ENCODE data around the gene C1QL4. TPM values are rescaled to one million over a fixed set of nuclear protein-coding genes. Genes with fewer than 3 reads are reported as not detected.

C1QL4 gene
- total and polyA plus RNA-seq, 9 of the 15 experiments (the other 6 are each of a cell fraction or from before 2014, with no cell fraction given), result 0.08 to 2.1 (median 0.31) TPM

GRCh38 chr12:49366652-49367380 lies 29.8 kb upstream of the C1QL4 start (continued):
- TF ChIP-seq MEIS2 (IDR thresholded peaks at IDR 0.05; ENCODE audit: partially characterized antibody) (peak; percentile 85), ZKSCAN8 (CRISPR knock-in tag; IDR thresholded peaks at IDR 0.05) (no peak), ZNF146 (CRISPR knock-in tag; IDR thresholded peaks at IDR 0.05; ENCODE audit: unreplicated experiment) (no peak), ZFX (CRISPR knock-in tag; IDR thresholded peaks at IDR 0.05) (peak; percentile 92), LEF1 (IDR thresholded peaks at IDR 0.05) (no peak), GTF2B (IDR thresholded peaks at IDR 0.05; ENCODE audit: extremely low read depth, insufficient read length) (peak; percentile 28), NCOA6 (IDR thresholded peaks at IDR 0.05) (no peak), ZC3H11A (IDR thresholded peaks at IDR 0.05; ENCODE audit: low read depth, low read length) (no peak), NBN (IDR thresholded peaks at IDR 0.05; ENCODE audit: low read depth) (no peak), YY1 (IDR thresholded peaks at IDR 0.05; ENCODE audit: borderline replicate concordance in 1 of 3, control insufficient read depth in 1 of 3, extremely low read depth in 1 of 3, insufficient read depth in 3 of 3, insufficient read length in 1 of 3, insufficient replicate concordance in 2 of 3, low read depth in 1 of 3, low read length in 2 of 3) (peak in 2 of 3 experiments; percentile 44 to 69), LARP7 (IDR thresholded peaks at IDR 0.05) (peak; percentile 52; the same call in 1 of the 2 replicates), THAP12 (CRISPR knock-in tag; IDR thresholded peaks at IDR 0.05) (peak; percentile 71), BACH1 (tag; IDR thresholded peaks at IDR 0.05) (no peak), NFE2L1 (tag; IDR thresholded peaks at IDR 0.05; ENCODE audit: borderline replicate concordance, low read depth) (no peak), ZNF282 (CRISPR knock-in tag; IDR thresholded peaks at IDR 0.05) (no peak), POLR2G (IDR thresholded peaks at IDR 0.05; ENCODE audit: low read depth, low read length) (peak; percentile 97), EWSR1 (IDR thresholded peaks at IDR 0.05; ENCODE audit: borderline replicate concordance, low read depth, partially characterized antibody) (no peak), CREBBP (IDR thresholded peaks at IDR 0.05; ENCODE audit: low read depth, low read length) (no peak), IFI16 (CRISPR knock-in tag; IDR thresholded peaks at IDR 0.05) (no peak), PHB2 (IDR thresholded peaks at IDR 0.05; ENCODE audit: low read depth) (no peak), ZBTB5 (IDR thresholded peaks at IDR 0.05) (no peak), SAFB2 (IDR thresholded peaks at IDR 0.05; ENCODE audit: borderline replicate concordance, low read depth, low read length, severe bottlenecking) (no peak), ETS2 (tag; IDR thresholded peaks at IDR 0.05; ENCODE audit: borderline replicate concordance, poor library complexity, severe bottlenecking) (no peak), FOXP1 (CRISPR knock-in tag; IDR thresholded peaks at IDR 0.05) (no peak; the same call in 1 of the 2 replicates)

All from K562 (cell line).